HPDE6-E6E7 (cell line): ENCODE data around the gene FCRL2.
"Not testable (repeated sequence)": the region's sequence is repeated elsewhere in the genome, so short reads cannot be mapped to it uniquely, and the experiment has no call there.

Experiments used
- DNase-seq: peaks from one replicate; pipeline ENCODE4 v3.0.0; 2011; ENCODE audit warnings: missing footprints; ENCODE audit errors: extremely low spot score

The FCRL2 gene

DNA sequence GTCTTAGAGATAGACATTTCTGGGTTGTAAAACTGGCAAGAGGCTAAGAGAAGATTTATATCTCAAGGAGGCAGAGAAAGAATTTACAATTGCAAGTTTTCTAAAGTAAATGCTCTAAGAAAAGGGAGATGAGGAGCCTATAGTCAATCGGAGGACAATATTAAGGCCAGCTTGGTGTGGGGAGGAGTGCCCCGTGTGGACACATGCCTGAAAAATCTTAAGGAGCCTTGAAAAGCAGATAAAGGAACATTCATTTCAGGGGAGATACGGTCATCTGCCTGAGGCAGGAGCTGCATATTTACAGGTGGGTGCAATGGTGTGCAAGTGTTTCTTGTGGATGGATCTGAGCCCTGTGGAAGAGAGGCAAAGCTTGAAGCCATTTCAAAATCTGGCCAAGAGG, 25.6 kb downstream of the FCRL2 start:
- no peak for DNase-seq

DNA sequence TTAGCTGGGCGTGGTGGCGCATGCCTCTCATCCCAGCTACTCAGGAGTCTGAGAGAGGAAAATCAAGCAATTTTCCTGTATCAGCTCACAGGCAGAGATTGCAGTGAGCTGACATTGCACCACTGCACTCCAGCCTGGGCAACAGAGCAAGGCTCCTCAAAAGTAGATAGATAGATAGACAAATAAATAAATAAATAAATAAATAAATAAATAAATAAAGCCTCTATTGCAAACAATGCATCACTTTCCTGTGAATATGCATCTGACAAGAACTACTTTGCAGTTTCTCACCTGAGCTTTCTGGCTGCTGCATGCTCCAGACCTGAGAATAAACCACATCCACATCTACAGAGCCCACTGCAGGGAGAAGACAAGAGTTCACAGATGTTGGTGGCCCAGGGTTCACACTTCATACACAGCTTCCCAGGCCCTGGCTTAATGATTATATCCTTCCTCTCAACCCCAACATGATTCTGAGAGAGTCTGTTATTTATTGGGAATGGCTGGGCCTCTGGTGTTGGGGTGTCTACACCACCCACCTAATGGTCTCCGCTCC, 28.6 kb downstream of the FCRL2 start:
- DNase-seq: no peak

DNA sequence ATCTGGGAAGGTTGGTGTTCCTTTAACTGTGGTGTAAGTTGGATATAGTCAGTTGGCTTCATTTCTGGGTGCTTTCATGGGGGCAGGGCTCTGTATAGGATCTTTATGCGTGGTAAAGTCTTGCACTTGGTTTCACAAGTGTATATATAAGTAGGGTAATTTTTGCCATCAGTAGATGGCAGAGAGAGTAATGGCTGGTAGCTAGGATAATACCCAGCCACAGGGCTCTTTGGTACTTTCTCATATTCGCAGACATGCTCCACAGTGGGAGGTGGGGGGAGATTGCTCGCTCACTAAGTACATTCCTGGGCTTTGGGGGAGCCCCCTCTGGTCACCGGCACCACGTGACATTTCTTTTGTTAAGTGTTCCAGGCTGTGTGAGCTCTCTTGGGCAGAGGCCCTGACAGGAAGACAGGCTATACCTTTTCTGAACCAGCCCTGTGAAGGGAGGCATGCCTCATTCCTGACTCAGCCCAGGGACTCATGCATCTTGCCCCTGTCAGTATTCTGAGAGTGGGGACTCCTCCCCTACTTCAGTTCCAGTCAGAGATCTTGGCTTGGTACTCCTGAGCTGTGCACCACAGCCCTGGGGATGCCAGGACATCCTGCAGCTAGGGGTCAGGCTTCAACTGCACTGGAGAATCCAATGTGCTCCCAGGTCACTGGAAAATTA, 37.6 kb downstream of the FCRL2 start:
- no peak for DNase-seq

DNA sequence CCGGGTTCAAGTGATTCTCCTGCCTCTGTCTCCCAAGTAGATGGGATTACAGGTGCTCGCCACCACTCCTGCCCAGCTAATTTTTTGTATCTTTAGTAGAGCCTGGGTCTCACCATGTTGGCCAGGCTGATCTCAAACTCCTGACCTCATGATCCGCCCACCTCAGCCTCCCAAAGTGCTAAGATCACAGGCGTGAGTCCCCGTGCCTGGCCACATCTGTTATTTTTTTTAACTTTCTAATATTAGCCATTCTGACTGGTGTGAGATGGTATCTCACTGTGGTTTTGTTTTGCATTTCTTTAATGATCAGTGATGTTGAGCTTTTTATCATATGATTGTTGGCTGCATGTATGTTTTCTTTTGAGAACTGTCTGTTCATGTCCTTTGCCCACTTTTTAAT, 40.9 kb downstream of the FCRL2 start:
- not testable (repeated sequence) for DNase-seq

DNA sequence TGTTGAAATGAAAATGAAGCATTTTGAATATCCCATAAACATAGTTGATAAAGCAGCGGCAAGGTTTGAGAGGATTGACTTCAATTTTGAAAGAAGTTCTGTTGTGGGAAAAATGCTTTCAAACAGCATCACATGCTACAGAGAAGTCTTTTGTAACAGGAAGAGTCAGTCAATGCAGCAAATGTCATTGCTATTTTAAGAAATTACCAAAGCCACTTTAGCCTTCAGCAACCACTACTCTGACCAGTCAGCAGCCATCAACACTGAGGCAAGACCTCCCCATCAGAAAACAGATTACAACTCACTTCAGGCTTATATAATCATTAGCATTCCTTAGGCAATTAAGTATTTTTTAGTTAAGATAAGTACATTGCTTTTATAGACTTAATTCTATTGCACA, 42.6 kb downstream of the FCRL2 start:
- DNase-seq: no peak

DNA sequence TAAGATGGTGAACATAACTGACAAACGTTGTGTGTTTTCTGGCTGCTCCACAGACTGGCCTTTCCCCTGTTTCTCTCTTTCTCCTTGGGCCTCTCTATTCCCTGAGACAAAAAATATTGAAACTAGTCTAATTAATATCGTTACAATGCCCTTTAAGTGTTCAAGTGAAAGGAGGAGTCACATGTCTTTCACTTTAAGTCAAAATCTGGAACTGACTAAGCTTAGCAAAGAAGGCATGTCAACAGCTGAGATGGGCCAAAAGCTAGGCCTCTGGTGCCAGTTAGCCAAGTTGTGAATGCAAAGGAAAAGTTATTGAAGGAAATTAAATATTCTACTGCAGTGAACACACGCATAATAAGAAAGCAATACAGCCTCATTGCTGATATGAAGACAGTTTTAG, 44.2 kb downstream of the FCRL2 start:
- no peak for DNase-seq

DNA sequence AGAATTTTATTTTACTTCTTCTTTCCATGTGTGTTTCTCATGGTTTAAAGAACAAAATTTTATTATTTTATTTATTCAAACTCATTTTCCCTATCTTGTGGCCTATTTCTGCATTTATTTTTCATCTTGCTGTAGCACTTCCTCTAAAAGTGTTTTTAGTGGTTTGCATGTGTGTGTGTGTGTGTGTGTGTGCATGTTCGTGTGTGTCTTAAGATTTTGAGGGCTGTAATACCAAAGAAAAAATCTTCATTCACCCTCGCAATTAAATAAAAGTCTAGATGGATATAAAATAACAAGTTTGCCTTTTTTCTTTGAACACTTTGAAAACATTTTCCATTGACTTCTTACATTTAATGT, 51.7 kb downstream of the FCRL2 start:
- no peak for DNase-seq

DNA sequence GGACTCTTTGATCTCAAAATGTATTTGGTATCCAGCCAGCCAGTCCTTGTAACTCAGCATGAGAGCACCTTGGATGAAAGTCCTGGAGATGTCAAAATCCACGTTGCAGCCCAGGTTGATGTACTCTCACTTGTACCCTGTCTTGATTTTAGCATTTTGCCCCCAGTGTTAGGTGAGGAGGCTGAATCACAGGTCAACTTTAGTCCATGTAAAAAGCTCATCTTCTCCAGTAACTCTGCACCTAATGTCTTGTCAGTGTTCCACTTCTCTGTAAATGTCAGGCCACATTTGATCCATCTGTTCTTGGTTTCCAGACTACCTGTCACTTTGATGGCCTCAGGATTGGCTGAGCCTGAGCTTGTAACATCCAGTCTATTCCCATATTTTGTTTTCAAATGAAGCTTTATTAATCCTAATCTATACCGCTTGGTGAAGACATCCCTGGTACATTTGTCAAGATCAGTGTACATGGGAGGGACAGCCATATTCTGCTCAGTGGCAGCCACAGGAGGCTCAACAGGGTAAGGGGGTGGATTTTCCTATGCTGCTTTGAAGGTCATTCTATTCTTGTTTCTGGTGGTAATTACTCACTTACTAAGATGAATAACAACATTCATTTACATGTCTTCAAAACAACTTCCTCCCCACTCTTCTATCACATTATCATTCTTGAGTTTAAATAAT, 52.3 kb downstream of the FCRL2 start:
- DNase-seq: no peak

DNA sequence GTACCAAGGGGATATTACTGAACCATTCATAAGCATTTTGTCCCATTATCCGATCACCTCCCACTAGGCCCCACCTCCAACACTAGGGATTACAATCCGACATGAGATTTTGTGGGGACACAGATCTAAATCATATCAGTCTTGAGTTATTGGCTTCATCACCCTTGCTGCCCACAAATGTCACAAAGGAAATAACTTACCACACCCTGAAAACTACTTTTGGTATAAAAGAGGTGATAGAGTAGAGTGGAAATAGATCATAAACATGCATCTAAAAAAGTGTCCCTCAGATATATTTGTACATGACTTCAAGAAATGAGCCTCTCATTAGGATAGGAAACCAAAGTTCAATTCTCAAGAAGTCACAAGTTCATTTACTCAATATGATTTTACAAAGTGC, 53.8 kb downstream of the FCRL2 start:
- no peak for DNase-seq

DNA sequence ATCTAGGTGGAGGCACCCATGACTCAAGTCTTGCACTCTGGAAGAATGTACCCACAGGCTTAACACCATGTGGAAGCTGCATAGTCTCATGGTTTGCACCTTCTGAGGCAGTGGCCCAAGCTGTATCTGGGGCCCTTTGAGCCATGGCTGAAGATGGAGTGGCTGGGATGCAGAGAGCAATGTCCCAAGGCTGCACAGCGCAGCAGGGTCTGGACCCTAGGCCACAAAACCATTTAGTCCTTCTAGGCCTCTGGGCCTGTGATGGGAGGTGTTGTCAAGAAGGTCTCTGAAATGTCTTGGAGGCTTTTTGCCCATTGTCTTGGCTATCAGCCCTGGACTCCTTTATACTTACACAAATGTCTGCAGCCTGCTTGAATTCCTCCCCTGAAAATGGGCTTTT, 54.9 kb downstream of the FCRL2 start:
- no peak for DNase-seq

DNA sequence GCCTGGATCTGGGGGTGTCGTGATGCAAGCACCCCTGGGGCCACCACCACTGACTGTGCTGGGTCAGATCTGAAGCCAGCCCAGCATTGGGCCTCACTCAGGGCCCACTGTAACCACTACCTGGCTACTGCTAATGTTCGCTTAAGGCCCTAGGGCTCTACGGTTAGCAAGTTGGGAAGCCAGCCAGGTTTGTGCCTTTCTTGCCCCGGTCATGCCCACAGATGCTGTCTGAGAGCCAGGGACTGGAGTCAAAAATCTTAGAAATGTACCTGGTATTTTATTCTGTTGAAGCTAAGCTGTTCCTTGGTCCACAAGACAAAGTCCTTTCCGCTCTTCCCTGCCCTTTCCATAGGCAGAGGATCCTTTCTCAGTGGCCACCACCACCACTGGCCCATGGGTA, 61.2 kb downstream of the FCRL2 start:
- no peak for DNase-seq

DNA sequence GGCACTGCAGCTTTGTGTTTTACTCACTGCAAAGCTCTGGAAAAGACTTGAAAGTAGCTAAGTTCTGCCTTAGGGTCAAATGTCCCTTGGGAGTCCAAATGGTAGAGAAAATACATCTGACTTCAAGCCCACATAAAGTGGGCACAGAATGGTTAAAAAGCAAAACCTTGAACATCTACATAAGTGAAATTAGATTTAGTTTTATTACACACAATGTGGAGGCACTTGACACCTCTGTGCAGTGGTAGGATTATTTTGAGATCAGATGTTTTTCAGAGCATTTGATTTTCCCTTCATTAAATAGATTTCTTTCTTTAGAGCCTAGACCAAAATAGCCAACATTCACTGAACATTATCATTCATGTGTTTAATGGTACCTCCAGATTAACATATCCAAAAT, 65.1 kb downstream of the FCRL2 start:
- DNase-seq: no peak

DNA sequence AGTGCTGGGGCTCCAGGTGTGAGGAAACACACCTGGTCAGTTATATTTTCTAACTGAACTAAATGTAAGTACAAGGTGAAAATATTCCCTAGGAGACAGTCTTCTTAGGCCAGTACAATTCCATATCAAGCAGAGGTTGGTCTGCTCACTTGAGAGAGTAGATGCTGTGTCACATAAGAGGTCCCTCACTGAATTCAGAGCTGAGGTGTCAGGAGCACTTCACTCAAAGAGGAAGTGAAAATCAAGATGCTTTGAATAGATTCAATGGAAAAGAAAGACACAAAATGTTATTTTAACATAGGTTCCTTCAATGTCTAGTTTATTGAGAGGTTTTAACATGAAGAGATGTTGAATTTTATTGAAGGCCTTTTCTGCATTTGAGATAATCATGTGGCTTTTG, 72.1 kb downstream of the FCRL2 start:
- no peak for DNase-seq

DNA sequence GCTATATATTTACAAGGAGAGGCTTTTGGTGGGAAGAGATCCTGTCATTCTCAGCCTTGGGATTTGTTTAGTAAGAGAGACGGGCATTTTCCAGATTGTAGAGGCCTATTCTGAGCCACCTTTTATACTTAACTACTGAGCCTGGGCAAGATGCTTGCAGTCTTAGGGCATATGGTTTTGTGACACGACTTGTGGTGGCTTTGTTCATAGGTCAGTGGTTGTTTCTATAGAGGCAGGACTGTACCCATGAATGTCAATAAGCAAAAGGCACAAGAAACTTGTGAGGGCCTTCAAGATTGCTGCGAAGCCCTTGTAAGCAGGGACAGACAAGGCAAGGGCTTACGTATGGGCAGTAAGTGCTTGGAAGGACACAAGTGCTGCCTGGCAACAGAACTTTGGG, 73.0 kb downstream of the FCRL2 start:
- no peak for DNase-seq

DNA sequence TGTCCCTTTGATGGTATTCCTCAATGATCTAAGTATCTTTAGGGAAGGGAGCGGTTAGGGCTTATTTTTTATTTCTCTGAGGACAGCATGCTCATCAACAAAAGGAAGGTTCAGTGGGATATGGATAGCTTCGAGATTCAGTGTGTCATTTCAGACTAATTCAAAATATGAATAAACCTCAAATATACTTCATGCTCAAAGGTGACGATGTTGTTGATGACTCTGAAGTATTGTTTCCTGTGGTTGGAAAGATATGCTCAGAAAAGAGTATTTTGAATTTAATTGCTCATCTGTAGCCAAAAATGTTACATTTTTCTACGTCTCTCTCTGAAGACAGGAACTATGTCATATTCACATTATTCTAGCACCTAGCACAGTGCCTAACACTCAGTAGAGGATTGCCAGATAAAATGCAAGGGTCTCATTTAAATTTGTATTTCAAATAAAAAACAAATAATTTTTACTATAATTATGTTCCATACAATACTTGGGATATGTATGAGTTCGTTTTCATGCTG, 74.6 kb downstream of the FCRL2 start:
- DNase-seq: no peak

DNA sequence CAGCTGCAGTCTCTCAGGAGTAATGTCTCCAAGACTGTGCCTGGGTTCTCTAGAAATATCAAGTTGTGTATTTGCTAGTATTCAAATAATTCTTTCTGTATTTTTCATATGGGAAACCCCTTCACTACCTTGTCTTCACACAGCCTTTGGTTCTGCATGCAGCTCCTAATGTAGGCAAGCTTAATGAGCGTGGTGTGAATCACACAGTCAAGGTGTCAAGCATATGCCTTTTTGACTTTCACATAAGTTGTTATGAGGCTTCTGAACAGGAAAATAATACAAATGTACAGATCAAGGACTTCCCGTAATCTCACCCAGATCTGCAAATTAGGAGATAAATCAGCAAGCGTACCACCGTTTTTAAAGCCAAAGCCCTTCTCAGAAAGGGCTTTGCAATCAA, 76.2 kb downstream of the FCRL2 start, which contains the start of gene FCRL3:
FCRL3 (minus strand) TSS at position 38 of the 400 bp plus-strand sequence. CDS start 280 bp downstream, outside the sequence.
- DNase-seq: no peak

DNA sequence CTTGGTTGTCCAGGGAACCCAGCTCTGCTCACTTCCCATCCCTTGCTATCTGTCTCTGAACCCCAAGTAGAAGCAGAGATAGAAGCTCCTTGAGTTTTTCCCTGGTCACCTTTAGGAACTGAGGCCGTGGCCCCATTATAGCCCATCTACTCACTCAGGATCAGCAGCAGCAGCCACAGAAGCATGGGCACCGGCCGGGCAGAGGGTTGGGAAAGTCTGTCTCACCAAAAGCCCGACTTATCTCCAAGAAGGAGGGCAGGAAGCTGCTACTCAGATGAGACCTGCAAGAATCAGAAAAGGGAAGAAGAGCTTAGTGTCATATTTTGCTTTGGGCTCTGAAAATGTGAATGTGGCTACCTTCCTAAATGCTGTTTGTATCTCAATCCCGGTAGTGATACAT, 76.6 kb downstream of the FCRL2 start:
- no peak for DNase-seq

DNA sequence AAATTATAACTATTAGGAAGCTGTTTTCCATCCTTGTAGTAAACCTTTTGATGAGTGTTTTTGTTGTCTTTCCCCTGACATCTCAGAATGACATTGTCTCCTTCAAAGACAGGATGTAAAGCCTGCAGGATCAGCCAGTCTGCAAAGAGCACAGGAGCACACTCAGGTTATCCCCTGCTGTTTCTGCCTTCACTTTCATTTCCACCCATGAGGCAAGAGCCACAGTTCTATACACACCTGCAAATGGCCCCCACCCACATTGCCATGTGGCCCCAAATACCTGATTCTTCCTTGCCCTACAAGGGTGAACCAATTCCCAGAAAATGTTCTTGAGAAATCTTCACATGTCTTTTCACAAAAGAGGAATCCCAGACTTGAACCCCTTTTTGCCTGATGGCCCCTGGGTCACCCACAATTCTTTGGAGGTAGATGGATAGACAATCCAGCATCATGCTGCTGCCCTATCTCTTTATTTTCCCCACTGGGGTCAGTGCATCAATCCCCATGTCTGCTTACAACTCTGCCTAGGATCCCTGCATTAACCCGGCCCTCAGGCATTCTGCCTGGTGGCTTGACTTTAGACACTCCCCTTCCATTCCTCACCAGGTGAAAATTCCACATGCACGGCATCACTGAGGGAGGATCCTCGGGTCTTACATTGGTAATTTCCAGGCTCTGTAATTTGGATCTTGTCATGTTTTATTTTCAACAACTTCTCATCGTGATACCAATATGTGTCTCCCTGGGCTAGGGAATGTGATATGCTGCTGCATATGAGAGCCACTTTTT, 79.0 kb downstream of the FCRL2 start:
- DNase-seq: no peak

DNA sequence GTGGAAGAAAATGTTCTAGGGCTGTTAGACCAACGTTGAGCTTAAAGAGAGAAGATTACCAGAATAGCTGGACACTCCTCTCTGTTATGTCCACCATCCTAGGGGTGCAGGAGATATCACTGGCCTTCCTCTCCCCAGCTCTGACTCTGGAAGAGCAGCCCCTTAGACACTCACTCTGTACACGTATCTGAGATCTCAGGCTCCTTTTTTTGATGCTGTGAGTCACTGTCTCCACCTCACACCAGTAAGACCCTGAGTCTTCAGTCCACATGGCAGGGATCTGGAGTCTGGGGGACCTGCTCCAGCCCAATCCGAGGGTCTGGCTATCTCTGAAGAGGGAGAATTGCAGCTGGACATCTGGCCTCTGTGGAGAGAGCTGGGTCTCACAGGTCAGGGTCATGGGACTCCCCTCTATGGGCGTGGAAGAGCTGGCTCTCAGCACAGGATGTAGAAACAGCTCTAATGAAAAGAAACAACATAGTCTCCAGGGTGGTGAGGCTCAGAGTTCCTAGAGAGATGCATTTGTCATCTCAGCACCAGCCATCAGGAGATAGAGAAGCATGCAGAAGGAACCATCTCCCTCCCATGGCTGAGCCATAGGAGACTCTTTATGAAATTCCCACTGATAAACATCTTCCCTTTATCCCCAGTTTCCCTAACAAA, 79.8 kb downstream of the FCRL2 start:
- DNase-seq: no peak
